Prostate gland (tissue), 2 donors: ENCODE data around the gene DIP2B. TPM values are rescaled to one million over a fixed set of nuclear protein-coding genes. Genes with fewer than 3 reads are reported as not detected.
A peak's percentile ranks its signal among the peaks of the same experiment; 100 is the strongest.

ENCODE experiments used
- DNase-seq: peaks from one replicate; pipeline ENCODE4 v3.0.0-alpha.2; 2019; ENCODE audit warnings: low spot score
- H3K27ac ChIP-seq, 2 donors: fragments of 200-600 bp; sonication (generic); 2 replicates each; pipeline ENCODE4 v1.5.1; 2017 to 2019
- H3K27me3 ChIP-seq: fragments of 200-600 bp; sonication (generic); replicated peaks from 2 replicates; pipeline ENCODE4 v1.5.1; 2019; ENCODE audit not compliant: insufficient read depth
- H3K36me3 ChIP-seq, 2 donors: fragments of 200-600 bp; sonication (generic); 1 replicate in 1 of 2; 2 replicates in 1 of 2; pipeline versions ENCODE4 v1.5.1 to v1.8.1; 2017 to 2019
- H3K4me1 ChIP-seq: fragments of 200-600 bp; sonication (generic); replicated peaks from 2 replicates; pipeline ENCODE4 v1.5.1; 2019
- H3K4me3 ChIP-seq, 2 donors: fragments of 200-600 bp; sonication (generic); 2 replicates each; pipeline ENCODE4 v1.5.1; 2017 to 2019
- H3K9me3 ChIP-seq: fragments of 200-600 bp; sonication (generic); 2 replicates; pipeline ENCODE4 v1.5.1; 2017
- CTCF ChIP-seq, 4 experiments: fragments of 200-600 bp in 2 of 4; fragments of 450-650 bp in 2 of 4; sonication (generic) in 2 of 4; IDR thresholded peaks; 1 replicate in 3 of 4; 2 replicates in 1 of 4; pipeline ENCODE4 v1.5.1; 2016 to 2019; ENCODE audit warnings: antibody characterized with exemption in 4 of 4, mild to moderate bottlenecking in 2 of 4, moderate library complexity in 2 of 4
- POLR2A ChIP-seq: fragments of 450-650 bp; IDR thresholded peaks from one replicate; pipeline ENCODE4 v1.6.1; 2016; ENCODE audit warnings: antibody characterized with exemption, mild to moderate bottlenecking
- POLR2AphosphoS5 ChIP-seq: sonication (generic); formaldehyde crosslinking; IDR thresholded peaks from one replicate; pipeline ENCODE4 v1.6.1; 2017; ENCODE audit warnings: antibody characterized with exemption
- WGBS: methylation state at CpG from one replicate; pipeline ENCODE4 v1.1.5; 2018; 5-methylcytosine and 5-hydroxymethylcytosine counted together
- intact Hi-C: fragments of 100-400 bp; cut with DNase I; formaldehyde crosslinking; loops from one replicate; pipeline ENCODE4 v1.14.2; 2022
- total RNA-seq, 2 donors: library from RNA; depleted of rRNA; stranded (reverse); fragments of >200 nt; gene quantifications; one replicate each; pipeline ENCODE4 v1.1.0, GENCODE V29; 2016

The DIP2B gene
- total RNA-seq, 2 donors from 2014 or later, result 23.2 to 56.3 TPM

GRCh38 chr12:50659260-50659659 is 154.5 kb downstream of the DIP2B start:
- Histone ChIP-seq H3K9me3 (no peaks in the 10 kb centered on the region), H3K27me3 (no peaks in the 10 kb centered on the region), H3K36me3 (no peaks in the 10 kb centered on the region), H3K4me3 (no peak overlapping the region), H3K27ac (peak overlapping the region in 1 of 2 donors; percentile 17), H3K4me1 (no peaks in the 10 kb centered on the region)
- intact Hi-C loops, result no loop called here
- TF ChIP-seq POLR2AphosphoS5, result no peak
- TF ChIP-seq POLR2A, result no peak
- TF ChIP-seq CTCF (IDR thresholded peaks at IDR 0.05), result no peak
- DNase-seq, result no peak
- 70% methylated on average over 2 of the region's 2 CpGs for WGBS

DNA sequence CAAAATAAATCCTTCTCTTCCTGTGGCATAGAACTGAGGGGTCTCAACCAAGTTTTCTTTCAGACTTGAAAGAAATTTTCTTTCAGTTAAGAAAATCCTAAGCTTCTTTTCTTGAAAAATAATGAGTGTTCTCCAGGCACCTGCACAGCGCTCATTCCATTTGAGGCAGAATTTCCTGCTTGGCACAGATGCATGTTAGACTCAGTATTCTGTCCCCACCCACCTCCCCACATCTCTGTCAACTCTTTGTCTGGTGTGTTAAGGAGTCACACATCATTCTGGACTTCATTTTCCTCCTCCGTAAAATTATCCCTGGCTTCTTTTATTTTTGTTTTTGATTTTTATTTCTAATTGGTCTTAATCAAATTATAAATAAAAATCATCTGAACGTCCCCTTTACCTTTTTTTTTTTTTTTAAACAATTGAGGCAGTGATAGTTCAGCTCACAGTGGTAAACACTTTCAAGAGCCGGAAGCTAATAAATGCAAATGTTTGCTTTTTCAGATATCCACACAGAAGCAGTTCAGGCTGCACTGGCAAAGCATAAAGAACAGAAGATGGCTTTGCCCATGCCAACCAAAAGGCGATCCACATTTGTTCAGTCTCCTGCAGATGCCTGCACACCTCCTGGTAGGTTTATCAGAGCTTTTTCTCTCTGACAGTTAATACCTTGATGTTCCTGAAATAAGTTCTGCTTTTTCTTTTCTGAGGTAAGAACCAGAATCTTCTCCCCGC is 155.1 kb downstream of the DIP2B start:
- no peak for TF ChIP-seq CTCF (IDR thresholded peaks at IDR 0.05)
- TF ChIP-seq POLR2A, result no peak
- TF ChIP-seq POLR2AphosphoS5, result no peak
- Histone ChIP-seq H3K9me3 (no peaks in the 10 kb centered on the region), H3K4me3 (no peak overlapping the region), H3K27ac (peak overlapping the region; percentile 4 to 17), H3K36me3 (no peaks in the 10 kb centered on the region), H3K4me1 (no peaks in the 10 kb centered on the region), H3K27me3 (no peaks in the 10 kb centered on the region)
- intact Hi-C loops, result no loop called here
- WGBS, result 55% methylated on average over 6 of the region's 6 CpGs
- peak; percentile 44 for DNase-seq

GRCh38 chr12:50660425-50660822 is 155.6 kb downstream of the DIP2B start:
- intact Hi-C loops, result no loop called here

DNA sequence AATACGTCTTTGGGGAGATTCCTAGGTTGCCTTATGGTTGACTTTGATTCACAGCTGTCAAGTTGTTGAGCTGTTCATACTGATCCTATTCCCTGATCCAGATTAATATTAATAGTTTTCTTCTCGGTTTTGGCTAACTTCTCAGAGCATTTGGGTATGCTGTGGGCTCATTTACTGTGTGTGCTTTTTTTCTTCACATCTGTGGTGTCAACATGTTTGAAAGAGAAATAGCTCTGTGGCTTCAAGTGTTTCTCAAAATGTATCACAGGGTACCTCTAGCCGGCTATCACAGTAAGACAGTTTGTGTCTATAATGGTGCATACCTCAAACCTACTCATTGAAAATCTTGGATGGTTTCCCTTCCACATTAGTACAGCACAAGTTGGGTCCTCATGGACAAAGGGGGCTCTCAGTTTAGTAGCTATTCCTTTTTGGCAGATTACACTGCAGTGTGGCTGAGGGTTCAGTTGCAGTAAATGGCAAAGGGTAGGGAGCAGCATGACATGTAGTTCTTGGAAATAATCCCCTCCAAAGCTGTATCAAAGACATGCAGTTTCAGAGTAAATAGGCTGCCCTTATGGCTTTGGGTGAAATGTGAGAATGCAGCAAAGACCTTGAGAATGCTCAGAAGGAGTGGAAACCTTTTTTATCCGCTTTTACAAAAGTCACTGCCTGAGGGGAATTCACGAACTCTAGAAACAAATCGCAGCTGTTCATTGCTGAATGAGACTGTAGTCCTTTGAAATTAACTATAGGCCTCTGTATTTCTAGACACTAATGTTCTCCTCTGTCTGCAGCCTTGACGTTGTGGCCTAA is 156.7 kb downstream of the DIP2B start:
- 53% methylated on average over 7 of the region's 7 CpGs for WGBS
- TF ChIP-seq CTCF (IDR thresholded peaks at IDR 0.05) (no peak), POLR2A (no peak), POLR2AphosphoS5 (no peak)
- H3K27ac ChIP-seq, result no peak overlapping the region

More at GRCh38 chr12:50660425-50660822, 155.6 kb downstream of the DIP2B start:
- H3K4me1 ChIP-seq, result no peaks in the 10 kb centered on the region
- WGBS, result 68% methylated on average over 2 of the region's 2 CpGs
- peak overlapping the region in 1 of 2 donors; percentile 4 for H3K27ac ChIP-seq
- no peak for TF ChIP-seq CTCF (IDR thresholded peaks at IDR 0.05)
- no peak for TF ChIP-seq POLR2AphosphoS5
- TF ChIP-seq POLR2A, result no peak
- H3K27me3 ChIP-seq, result no peaks in the 10 kb centered on the region
- H3K9me3 ChIP-seq, result no peaks in the 10 kb centered on the region
- H3K36me3 ChIP-seq, result no peaks in the 10 kb centered on the region
- DNase-seq, result no peak
- H3K4me3 ChIP-seq, result no peak overlapping the region

More for the DNA sequence above, 156.7 kb downstream of the DIP2B start:
- DNase-seq, result no peak
- Histone ChIP-seq H3K4me1 (no peaks in the 10 kb centered on the region), H3K4me3 (no peak overlapping the region), H3K9me3 (no peaks in the 10 kb centered on the region), H3K36me3 (no peaks in the 10 kb centered on the region), H3K27me3 (no peaks in the 10 kb centered on the region)
- intact Hi-C loops, result no loop called here
